Neuron (in vitro differentiated cells): ENCODE data around the gene IER3.
"Not testable (repeated sequence)": the region's sequence is repeated elsewhere in the genome, so short reads cannot be mapped to it uniquely, and the experiment has no call there.

Source experiments
- H2AFZ ChIP-seq: one replicate; pipeline ENCODE4 v1.6.1; 2013; ENCODE audit warnings: low read depth, mild to moderate bottlenecking, inconsistent platforms, low read length, moderate library complexity
- H3K27me3 ChIP-seq: one replicate; pipeline ENCODE4 v1.6.1; 2013; ENCODE audit warnings: low read length; ENCODE audit not compliant: insufficient read depth
- H3K36me3 ChIP-seq: one replicate; pipeline ENCODE4 v1.6.1; 2013; ENCODE audit warnings: low read length; ENCODE audit not compliant: insufficient read depth
- H3K4me1 ChIP-seq: one replicate; pipeline ENCODE4 v1.6.1; 2013; ENCODE audit warnings: low read length; ENCODE audit not compliant: insufficient read depth
- H3K4me3 ChIP-seq: 2 replicates; pipeline ENCODE4 v1.5.1; 2013; ENCODE audit warnings: mild to moderate bottlenecking, low read length, moderate library complexity
- H3K9me3 ChIP-seq: one replicate; pipeline ENCODE4 v1.6.1; 2013; ENCODE audit warnings: low read length

Gene IER3

DNA sequence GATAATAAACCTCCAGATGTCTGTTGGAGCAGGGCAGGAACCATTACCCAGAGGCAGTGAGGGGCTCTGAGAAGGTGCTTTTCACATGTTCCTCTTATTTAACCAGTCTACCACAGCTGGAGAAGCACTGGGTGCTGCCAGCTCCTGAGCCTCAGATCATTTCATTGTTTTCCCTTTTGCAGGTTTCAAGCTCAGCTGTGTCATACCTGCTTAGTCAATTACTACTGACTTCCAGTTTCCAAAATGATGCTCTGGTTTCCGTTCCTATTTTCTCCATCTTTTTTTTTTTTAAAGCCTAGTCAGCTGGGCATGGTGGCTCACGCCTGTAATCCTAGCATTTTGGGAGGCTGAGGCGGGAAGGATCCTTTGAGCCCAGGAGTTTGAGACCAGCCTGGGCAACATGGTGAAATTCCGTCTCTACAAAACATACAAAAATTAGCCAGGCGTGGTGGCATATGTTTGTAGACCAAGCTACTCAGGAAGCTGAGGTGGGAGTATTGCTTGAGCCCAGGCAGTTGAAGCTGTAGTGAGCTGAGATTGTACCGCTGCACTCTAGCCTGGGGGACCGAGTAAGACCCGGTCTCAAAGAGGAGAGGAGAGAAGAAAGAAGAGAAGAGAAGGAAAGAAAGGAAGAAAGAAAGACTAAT is 8.6 kb downstream of the IER3 start:
- H3K4me1 ChIP-seq: no peaks in the 10 kb centered on the region
- H3K36me3 ChIP-seq: peaks cover 72% of the 10 kb centered on the region
- H3K9me3 ChIP-seq: no peaks in the 10 kb centered on the region
- H3K27me3 ChIP-seq: no peaks in the 10 kb centered on the region
- H2AFZ ChIP-seq: no peak overlapping the region
- H3K4me3 ChIP-seq: no peak overlapping the region

DNA sequence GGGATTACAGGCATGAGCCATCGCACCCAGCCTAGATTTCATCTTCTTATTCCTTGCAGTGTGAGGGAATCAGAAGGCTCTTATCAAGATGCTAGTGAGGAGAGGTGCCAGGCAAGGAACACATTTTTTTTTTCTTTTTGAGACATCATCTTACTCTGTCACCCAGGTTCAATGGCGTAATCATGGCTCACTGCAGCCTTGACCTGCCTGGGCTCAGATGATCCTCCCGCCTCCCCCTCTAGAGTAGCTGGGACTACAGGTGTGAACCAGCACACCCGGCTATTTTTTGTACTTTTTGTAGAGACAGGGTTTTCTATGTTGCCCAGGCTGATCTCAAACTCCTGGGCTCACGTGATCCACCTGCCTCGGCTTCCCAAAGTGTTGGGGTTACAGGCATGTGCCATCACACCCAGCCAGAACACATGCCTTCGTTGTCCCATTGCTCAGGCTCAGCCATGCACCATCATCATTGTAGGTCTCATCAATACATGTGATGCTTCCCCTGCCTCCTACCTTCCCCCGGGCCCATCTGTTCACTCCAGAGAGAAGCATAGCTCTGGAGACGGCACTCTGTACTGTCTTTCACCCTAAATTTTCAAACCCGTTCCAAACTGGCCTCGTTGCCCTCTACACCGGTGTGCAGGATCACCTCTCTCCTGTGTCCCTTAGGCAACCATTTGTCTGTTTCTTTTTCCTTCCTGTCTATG is 12.0 kb downstream of the IER3 start:
- Histone ChIP-seq H3K4me3 (no peak overlapping the region), H3K9me3 (no peaks in the 10 kb centered on the region), H3K36me3 (peaks cover 66% of the 10 kb centered on the region), H2AFZ (no peak overlapping the region), H3K27me3 (no peaks in the 10 kb centered on the region), H3K4me1 (no peaks in the 10 kb centered on the region)

DNA sequence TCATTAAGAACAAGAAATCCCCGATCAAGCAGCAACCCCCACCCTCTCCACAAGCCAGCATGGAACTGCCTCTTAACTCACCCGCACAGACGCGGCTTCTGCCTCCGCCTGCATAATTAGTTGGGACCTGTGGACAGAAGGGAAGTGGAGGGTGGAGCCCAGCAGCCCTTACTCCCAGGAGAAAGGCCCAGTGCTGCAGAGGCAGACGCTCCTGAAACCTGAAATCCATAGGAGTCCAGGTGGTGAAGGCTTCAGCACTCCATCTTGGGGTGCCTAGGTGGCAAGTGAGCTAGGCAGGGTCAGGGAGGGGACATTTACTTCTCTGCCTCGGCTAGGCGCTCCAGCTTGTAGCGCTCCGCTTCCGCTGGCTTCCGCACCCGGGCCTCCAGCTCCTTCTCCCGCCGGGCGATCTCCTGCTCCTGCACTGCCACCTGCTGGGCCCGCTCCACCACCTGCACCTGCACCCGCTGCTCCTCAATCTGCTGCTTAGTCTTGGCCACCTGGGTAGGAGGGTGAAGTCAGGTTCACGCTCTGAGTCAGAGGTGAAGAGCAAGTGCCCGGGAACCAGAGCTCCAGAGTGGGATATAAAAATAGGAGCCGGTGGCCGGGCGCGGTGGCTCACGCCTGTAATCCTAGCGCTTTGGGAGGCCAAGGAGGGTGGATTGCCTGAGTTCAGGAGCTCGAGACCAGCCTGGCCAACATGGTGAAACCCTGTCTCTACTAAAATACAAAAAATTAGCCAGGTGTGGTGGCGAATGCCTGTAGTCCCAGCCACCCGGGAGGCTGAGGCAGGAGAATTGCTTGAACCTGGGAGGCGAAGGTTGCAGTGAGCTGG is 13.5 kb downstream of the IER3 start:
- H3K4me1 ChIP-seq: no peaks in the 10 kb centered on the region
- peaks cover 57% of the 10 kb centered on the region for H3K36me3 ChIP-seq
- H3K9me3 ChIP-seq: no peaks in the 10 kb centered on the region
- H3K27me3 ChIP-seq: no peaks in the 10 kb centered on the region
- H3K4me3 ChIP-seq: no peak overlapping the region
- no peak overlapping the region for H2AFZ ChIP-seq

GRCh38 chr6:30727920-30728553 is 16.3 kb downstream of the IER3 start:
- Histone ChIP-seq H3K4me1 (peaks cover 10% of the 10 kb centered on the region), H3K27me3 (no peaks in the 10 kb centered on the region), H3K9me3 (no peaks in the 10 kb centered on the region), H3K36me3 (peaks cover 67% of the 10 kb centered on the region), H3K4me3 (no peak overlapping the region), H2AFZ (no peak overlapping the region)

DNA sequence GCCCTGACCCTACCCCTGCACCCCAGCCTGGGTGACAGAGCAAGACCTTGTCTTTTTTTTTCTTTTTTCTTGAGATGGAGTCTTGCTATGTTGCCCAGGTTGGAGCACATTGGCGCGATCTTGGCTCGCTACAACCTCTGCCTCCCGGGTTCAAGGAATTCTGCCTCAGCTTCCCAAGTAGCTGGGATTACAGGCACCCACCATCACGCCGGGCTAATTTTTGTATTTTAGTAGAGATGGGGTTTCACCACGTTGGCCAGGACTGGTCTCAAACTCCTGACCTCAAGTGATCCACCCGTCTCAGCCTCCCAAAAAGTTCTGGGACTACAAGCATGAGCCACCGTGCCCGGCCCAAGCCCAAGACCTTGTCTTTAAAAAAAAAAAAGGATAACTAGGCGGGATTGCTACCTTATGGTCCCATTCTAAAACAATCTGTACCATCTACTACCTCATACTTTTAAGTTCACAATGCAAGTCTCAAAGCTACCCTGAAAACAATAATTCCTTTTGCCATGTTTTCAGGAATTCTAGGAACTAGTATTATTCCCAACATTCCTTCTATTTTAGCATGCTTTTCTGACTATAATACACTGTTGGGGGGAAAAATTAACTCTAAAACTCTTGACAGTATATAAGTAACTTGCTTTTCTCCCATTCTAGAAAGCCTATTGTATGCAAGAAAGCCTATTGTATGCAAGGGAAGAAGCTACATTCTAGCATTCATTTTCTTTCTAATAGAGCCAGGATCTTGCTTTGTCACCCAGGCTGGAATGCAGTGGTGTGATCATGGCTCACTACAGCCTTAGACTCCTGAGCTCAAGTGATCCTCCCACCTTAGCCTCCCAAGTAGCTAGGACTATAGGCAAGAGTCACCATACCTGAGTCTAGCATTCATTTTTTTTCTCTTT is 17.6 kb downstream of the IER3 start:
- H3K36me3 ChIP-seq: peaks cover 71% of the 10 kb centered on the region
- no peaks in the 10 kb centered on the region for H3K9me3 ChIP-seq
- no peak overlapping the region for H3K4me3 ChIP-seq
- H3K27me3 ChIP-seq: no peaks in the 10 kb centered on the region
- H3K4me1 ChIP-seq: peaks cover 16% of the 10 kb centered on the region
- H2AFZ ChIP-seq: no peak overlapping the region

DNA sequence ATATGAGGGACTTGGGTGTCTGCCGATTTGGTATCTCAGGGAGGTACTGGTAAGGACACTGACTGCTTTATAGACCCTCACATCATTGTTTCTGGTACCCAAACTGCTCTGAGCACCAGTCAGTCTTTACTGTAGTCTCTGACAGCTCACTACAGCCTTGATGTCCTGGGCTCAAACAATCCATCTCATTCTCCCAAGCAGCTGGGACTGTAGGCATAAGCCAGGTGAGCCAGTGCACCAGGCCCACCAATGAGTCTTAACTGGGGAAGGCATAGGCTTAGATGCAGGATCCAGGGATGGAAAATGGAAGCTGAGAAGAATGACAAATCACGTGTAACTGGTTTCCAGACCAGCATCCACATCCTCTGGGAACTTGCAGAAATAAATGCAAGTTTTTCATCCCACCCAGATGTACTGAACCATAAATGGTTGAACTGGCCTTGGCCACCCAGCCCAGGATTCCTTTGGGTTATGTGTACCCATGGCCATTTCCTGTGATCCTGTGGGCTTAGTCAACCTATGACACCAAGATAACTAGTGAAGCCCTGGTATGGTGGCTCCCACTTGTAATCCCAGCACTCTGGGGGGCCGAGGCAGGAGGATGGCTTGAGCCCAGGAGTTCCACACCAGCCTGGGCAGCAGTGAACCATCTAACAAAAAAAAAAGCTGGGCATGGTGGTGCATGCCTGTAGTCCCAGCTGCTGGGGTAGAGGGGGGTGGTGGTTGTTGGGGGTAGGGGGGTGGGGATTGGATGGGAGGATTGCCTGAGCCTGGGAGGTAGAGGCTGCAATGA is 18.4 kb downstream of the IER3 start:
- Histone ChIP-seq H3K4me3 (no peak overlapping the region), H3K36me3 (peaks cover 69% of the 10 kb centered on the region), H2AFZ (no peak overlapping the region), H3K9me3 (no peaks in the 10 kb centered on the region), H3K27me3 (no peaks in the 10 kb centered on the region), H3K4me1 (peaks cover 16% of the 10 kb centered on the region)

DNA sequence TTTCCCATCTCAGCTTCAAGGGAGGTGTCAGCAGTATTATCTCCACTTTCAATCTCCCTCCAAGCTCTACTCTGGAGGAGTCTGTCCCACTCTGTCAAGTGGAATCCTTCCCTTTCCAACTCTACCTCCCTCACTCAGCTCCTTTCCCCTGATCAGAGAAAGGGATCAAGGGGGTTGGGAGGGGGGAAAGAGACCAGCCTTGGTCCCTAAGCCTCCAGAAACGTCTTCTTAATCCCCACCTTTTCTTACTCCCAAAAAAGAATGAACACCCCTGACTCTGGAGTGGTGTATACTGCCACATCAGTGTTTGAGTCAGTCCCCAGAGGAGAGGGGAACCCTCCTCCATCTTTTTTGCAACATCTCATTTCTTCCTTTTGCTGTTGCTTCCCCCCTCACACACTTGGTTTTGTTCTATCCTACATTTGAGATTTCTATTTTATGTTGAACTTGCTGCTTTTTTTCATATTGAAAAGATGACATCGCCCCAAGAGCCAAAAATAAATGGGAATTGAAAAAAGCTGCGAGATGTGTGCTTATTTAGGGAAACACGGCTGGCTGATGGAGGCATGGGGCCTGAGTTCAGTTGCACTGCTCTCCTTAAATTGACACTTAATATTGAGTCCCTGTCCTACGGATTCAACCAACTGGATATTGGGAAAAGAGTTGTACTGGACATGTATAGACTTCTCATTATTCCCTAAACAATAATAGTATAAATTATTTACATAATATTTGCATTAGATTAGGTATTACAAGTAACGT is 19.3 kb downstream of the IER3 start:
- Histone ChIP-seq H3K4me1 (peaks cover 16% of the 10 kb centered on the region), H3K9me3 (no peaks in the 10 kb centered on the region), H3K27me3 (no peaks in the 10 kb centered on the region), H2AFZ (no peak overlapping the region), H3K4me3 (no peak overlapping the region), H3K36me3 (peaks cover 61% of the 10 kb centered on the region)

DNA sequence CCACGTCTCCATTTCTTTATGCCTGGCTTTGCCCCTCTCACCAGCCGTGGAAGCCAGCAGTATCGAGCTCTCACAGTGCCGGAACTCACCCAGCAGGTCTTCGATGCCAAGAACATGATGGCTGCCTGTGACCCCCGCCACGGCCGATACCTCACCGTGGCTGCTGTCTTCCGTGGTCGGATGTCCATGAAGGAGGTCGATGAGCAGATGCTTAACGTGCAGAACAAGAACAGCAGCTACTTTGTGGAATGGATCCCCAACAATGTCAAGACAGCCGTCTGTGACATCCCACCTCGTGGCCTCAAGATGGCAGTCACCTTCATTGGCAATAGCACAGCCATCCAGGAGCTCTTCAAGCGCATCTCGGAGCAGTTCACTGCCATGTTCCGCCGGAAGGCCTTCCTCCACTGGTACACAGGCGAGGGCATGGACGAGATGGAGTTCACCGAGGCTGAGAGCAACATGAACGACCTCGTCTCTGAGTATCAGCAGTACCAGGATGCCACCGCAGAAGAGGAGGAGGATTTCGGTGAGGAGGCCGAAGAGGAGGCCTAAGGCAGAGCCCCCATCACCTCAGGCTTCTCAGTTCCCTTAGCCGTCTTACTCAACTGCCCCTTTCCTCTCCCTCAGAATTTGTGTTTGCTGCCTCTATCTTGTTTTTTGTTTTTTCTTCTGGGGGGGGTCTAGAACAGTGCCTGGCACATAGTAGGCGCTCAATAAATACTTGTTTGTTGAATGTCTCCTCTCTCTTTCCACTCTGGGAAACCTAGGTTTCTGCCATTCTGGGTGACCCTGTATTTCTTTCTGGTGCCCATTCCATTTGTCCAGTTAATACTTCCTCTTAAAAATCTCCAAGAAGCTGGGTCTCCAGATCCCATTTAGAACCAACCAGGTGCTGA is 20.3 kb downstream of the IER3 start:
- H3K9me3 ChIP-seq, H2AFZ ChIP-seq, H3K27me3 ChIP-seq, H3K4me3 ChIP-seq: not testable (repeated sequence)
- Histone ChIP-seq H3K36me3 (peaks cover 52% of the 10 kb centered on the region), H3K4me1 (peaks cover 17% of the 10 kb centered on the region)

DNA sequence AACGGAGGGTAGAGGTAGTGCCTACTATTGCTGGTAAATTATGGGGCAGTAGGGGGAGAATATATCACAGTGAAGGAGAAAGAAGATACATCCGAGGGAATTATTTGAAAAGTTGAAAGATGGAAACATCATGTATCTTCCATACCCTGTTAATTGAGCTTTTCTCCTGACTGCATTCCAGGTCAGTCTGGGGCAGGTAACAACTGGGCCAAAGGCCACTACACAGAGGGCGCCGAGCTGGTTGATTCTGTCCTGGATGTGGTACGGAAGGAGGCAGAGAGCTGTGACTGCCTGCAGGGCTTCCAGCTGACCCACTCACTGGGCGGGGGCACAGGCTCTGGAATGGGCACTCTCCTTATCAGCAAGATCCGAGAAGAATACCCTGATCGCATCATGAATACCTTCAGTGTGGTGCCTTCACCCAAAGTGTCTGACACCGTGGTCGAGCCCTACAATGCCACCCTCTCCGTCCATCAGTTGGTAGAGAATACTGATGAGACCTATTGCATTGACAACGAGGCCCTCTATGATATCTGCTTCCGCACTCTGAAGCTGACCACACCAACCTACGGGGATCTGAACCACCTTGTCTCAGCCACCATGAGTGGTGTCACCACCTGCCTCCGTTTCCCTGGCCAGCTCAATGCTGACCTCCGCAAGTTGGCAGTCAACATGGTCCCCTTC is 21.0 kb downstream of the IER3 start:
- H3K36me3 ChIP-seq: peaks cover 52% of the 10 kb centered on the region
- H2AFZ ChIP-seq, H3K9me3 ChIP-seq, H3K27me3 ChIP-seq: not testable (repeated sequence)
- H3K4me1 ChIP-seq: peaks cover 22% of the 10 kb centered on the region
- H3K4me3 ChIP-seq: peak overlapping the region; percentile 87

DNA sequence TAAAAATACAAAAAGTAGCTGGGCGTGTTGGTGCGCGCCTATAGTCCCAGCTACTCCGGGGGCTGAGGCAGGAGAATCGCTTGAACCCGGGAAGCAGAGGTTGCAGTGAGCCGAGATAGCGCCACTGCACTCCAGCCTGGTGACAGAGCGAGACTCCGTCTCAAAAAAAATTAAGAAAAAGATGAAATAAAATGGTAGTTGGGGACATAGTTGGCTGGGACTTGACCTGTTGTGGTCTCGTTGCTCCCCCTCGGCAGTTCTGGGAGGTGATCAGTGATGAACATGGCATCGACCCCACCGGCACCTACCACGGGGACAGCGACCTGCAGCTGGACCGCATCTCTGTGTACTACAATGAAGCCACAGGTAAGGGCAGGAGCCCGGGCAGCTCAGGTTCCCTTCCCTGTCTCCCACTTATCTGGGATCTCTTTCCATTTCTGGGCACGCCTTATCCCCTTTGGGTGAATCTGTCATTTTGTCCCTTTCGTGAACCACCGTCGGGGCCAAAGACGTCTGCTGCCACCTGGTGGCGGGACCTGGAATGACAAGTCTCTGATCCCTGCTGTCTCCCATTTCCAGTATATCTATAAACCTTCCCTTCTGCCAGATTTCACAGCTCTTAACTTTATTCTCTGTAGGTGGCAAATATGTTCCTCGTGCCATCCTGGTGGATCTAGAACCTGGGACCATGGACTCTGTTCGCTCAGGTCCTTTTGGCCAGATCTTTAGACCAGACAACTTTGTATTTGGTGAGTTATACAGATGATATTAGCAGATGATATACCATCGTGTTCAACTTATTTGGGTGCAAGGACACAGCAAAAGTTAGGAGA is 21.9 kb downstream of the IER3 start:
- H3K4me1 ChIP-seq: peaks cover 22% of the 10 kb centered on the region
- no peak overlapping the region for H2AFZ ChIP-seq
- H3K9me3 ChIP-seq: no peaks in the 10 kb centered on the region
- H3K36me3 ChIP-seq: peaks cover 46% of the 10 kb centered on the region
- no peaks in the 10 kb centered on the region for H3K27me3 ChIP-seq
- peak overlapping the region; percentile 87 for H3K4me3 ChIP-seq
